Astrocyte of the spinal cord (primary cell): ENCODE data around the gene CYP19A1.

Experiments used
- DNase-seq: peaks from one replicate; pipeline ENCODE4 v3.0.0; 2011; ENCODE audit warnings: low read depth, low spot score
- H3K4me3 ChIP-seq: 2 replicates; pipeline ENCODE4 v1.5.1; 2011; ENCODE audit warnings: low read depth, mild to moderate bottlenecking, low read length, moderate library complexity
- CTCF ChIP-seq: IDR thresholded peaks from 2 replicates; pipeline ENCODE4 v1.5.1; 2012; ENCODE audit warnings: low read depth, mild to moderate bottlenecking, low read length, inconsistent platforms
- in situ Hi-C: cut with HindIII; loops from 2 replicates; pipeline ENCODE4 v1.10.0; 2017; ENCODE audit warnings: low sequenced_read_pairs

CYP19A1 gene

GRCh38 chr15:51315726-51316125 lies 22.7 kb downstream of the CYP19A1 start:
- in situ Hi-C loops, result no loop called here
- no peak for TF ChIP-seq CTCF
- H3K4me3 ChIP-seq, result no peak overlapping the region
- no peak for DNase-seq

DNA sequence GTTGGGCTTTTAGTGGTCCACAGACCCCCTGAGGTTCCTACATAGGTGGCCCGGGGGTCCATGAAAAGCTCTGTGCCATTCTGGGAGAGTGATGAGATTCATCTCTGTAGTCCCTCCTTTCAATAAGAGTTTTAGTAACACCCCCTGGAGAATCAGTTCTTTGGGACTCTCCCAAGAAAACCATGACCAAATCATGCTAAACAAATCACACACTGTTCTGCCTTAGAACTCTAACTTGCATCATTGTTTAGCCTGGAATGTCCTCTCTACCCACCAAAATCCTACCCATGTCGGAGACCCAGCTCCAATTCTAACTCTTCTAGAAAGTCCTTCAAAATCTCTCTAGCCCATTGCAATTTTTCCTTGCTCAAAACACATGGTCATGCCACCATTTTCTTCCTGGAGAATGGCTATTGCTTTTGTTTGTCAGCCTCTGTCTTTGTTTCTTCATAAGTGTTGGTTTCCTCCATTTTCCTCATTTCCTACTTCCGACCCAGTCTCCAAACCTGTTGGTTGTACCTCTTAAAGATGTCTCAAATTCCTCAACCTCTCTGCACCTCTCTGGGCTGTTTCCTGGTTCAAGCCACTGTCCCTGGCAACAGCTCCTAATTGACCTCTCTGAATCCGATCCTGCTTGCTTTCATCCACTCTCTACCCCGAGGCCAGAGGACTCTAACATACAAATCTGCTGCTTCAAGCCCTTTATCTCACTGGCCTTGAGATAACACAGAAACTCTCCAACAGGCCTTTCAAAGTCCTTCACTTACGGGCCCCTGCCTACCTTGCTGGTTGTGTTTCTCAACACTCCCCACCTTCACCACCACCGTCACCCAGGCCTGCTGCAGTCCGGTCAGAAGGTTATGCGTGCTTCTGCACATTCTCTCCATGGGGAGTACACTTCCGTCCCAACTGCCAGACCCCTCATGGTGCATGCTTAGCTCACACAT lies 23.7 kb downstream of the CYP19A1 start:
- DNase-seq, result no peak
- in situ Hi-C loops, result no loop called here
- TF ChIP-seq CTCF, result no peak
- no peak overlapping the region for H3K4me3 ChIP-seq

DNA sequence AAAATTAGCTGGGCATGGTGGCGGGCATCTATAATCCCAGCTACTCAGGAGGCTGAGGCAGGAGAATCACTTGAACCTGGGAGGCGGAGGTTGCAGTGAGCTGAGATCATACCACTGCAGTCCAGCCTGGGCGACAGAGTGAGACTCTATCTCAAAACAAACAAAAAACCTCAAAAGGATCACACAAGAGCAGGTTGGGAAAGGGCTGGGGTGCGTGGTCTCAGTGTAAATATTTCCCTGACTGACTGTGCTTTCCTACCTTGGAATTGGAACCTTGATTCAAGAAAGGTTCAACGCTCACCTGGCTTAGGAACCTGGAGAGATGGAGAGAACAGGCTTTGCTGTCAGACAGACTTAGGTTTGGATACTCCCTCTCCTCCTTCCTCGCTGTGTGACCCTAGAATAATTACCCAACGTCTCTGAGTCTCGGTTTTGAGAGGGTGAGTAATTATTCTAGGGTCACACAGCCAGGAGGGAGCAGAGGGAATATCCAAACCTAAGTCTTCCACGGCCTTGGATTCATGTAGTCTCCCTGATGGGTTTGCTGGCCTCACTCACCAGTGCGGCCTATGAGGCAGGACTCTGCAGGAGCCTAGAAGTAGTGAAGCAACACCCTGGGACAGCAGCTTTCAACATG lies 24.6 kb downstream of the CYP19A1 start:
- no peak for TF ChIP-seq CTCF
- in situ Hi-C loops, result no loop called here
- DNase-seq, result no peak
- no peak overlapping the region for H3K4me3 ChIP-seq

- in situ Hi-C loops, result no loop called here
- no peak for DNase-seq
- H3K4me3 ChIP-seq, result no peak overlapping the region
- TF ChIP-seq CTCF, result no peak
These were observed 25.4 kb downstream of the CYP19A1 start for GRCh38 chr15:51313074-51313393.

GRCh38 chr15:51312166-51313073 lies 26.0 kb downstream of the CYP19A1 start:
- no peak overlapping the region for H3K4me3 ChIP-seq
- DNase-seq, result no peak
- TF ChIP-seq CTCF, result no peak
- in situ Hi-C loops, result no loop called here

GRCh38 chr15:51311510-51311909 lies 26.9 kb downstream of the CYP19A1 start:
- no peak for DNase-seq
- TF ChIP-seq CTCF, result no peak
- in situ Hi-C loops, result no loop called here
- H3K4me3 ChIP-seq, result no peak overlapping the region
